ENCODE data around the gene RNASE4. TPM values are rescaled to one million over a fixed set of nuclear protein-coding genes. Genes with fewer than 3 reads are reported as not detected.
"Not testable (repeated sequence)": the region's sequence is repeated elsewhere in the genome, so short reads cannot be mapped to it uniquely, and the experiment has no call there.

RNASE4 gene
- total RNA-seq, 4 donors from 2014 or later, result 24.7 to 78.9 (median 76.5) TPM

- Histone ChIP-seq H3K36me3 (no peaks in the 10 kb centered on the region), H3K27ac (no peak overlapping the region), H3K9me3 (no peaks in the 10 kb centered on the region), H3K4me3 (no peak overlapping the region), H3K4me1 (peaks cover 0 to 15% (median 7%) of the 10 kb centered on the region in 4 donors), H3K27me3 (peaks cover 49% of the 10 kb centered on the region)
- in situ Hi-C loops (cut with MboI; ENCODE audit: low pct_ligation_motif_present in 1 of 4, low pct_unique_long_range_greater_than_20kb in 1 of 4, low sequenced_read_pairs in 3 of 4), result no loop called here
- WGBS, 2 donors (ENCODE audit: low coverage in 1 of 2), result 64 to 100% methylated on average over 1 to 2 of the region's 2 CpGs
- no peak for TF ChIP-seq POLR2AphosphoS5 (IDR thresholded peaks at IDR 0.05)
- TF ChIP-seq EP300 (IDR thresholded peaks at IDR 0.05; ENCODE audit: low read depth), result no peak
- TF ChIP-seq, protein P1, sequence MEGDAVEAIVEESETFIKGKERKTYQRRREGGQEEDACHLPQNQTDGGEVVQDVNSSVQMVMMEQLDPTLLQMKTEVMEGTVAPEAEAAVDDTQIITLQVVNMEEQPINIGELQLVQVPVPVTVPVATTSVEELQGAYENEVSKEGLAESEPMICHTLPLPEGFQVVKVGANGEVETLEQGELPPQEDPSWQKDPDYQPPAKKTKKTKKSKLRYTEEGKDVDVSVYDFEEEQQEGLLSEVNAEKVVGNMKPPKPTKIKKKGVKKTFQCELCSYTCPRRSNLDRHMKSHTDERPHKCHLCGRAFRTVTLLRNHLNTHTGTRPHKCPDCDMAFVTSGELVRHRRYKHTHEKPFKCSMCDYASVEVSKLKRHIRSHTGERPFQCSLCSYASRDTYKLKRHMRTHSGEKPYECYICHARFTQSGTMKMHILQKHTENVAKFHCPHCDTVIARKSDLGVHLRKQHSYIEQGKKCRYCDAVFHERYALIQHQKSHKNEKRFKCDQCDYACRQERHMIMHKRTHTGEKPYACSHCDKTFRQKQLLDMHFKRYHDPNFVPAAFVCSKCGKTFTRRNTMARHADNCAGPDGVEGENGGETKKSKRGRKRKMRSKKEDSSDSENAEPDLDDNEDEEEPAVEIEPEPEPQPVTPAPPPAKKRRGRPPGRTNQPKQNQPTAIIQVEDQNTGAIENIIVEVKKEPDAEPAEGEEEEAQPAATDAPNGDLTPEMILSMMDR (IDR thresholded peaks at IDR 0.05), result no peak
- no peak for TF ChIP-seq POLR2A (IDR thresholded peaks at IDR 0.05)
- intact Hi-C loops (cut with DNase I; ENCODE audit: low total_unique reads), result no loop called here
- DNase-seq, result no peak
These were observed 23.2 kb upstream of the RNASE4 start for GRCh38 chr14:20661197-20661596.

DNA sequence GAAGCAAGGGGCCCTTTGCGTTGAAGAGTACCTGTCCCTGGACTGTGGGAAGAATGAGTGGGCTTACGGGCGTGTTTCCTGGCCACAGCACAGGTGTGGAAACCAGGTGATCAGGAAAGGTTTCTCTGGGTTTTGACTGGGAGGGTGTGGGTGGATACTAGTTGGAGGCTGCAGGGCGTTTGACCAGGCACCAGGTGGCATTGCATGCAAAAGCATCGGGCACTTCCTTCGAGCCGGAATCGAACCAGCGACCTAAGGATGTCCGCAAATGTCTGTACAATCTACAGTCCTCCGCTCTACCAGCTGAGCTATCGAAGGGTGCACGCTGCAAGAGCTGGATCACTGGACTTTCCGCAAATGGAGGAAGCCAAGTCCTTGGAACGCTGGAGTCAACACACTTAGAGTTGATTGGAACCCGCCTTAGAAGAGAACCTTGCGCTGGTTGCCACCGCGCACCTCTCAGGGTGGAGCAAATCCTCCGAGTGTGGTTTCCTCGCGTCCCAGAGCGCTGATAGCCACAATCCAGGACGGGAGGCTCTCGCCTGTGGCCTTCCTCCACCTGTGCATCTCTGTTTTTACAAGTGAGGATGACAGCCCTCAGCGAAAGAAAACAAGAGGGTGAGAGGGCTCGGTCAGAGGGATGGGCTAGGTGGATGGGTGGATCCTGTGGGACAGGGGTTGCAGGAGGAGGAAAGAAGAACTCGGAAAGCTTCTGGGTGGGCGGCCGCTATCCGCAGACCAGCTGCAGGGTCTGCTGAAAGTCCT lies 21.2 kb upstream of the RNASE4 start:
- Histone ChIP-seq H3K27ac (no peak overlapping the region), H3K4me3 (peak overlapping the region in 2 of 4 donors; percentile 6 to 34), H3K27me3 (peaks cover 29% of the 10 kb centered on the region), H3K4me1 (peaks cover 0 to 15% (median 7%) of the 10 kb centered on the region in 4 donors), H3K36me3 (no peaks in the 10 kb centered on the region), H3K9me3 (no peaks in the 10 kb centered on the region)
- no peak for TF ChIP-seq POLR2AphosphoS5 (IDR thresholded peaks at IDR 0.05)
- TF ChIP-seq POLR2A (IDR thresholded peaks at IDR 0.05), result no peak
- TF ChIP-seq EP300 (IDR thresholded peaks at IDR 0.05; ENCODE audit: low read depth), result no peak
- TF ChIP-seq, protein P1 (IDR thresholded peaks at IDR 0.05), result peak; percentile 54 to 83 (median 66)
- intact Hi-C loops (cut with DNase I; ENCODE audit: low total_unique reads) (no loop called here), in situ Hi-C loops (cut with MboI; ENCODE audit: low pct_ligation_motif_present in 1 of 4, low pct_unique_long_range_greater_than_20kb in 1 of 4, low sequenced_read_pairs in 3 of 4) (no loop called here)
- peak; percentile 83 for DNase-seq
- 0 to 26% methylated on average over 1 to 31 of the region's 31 CpGs for WGBS, 2 donors (ENCODE audit: low coverage in 1 of 2)

DNA sequence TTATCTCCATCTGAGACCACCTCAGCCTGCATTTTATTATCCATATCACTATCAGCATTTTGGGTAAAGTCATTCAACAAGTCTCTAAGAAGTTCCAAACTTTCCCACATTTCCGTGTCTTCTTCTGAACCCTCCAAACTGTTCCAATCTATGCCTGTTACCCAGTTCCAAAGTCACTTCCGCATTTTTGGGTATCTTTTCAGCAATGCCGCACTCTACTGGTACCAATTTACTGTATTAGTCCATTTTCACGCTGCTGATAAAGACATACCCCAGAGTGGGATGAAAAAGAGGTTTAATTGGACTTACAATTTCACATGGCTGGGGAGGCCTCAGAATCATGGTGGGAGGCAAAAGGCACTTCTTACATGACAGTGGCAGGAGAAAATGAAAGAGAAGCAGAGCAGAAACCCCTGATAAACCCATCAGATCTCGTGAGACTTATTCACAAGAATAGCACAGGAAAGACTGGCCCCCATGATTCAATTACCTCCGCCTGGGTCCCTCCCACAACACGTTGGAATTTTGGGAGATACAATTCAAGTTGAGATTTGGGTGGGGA lies 17.9 kb upstream of the RNASE4 start:
- DNase-seq; H3K4me3 ChIP-seq; H3K27me3 ChIP-seq; intact Hi-C loops (cut with DNase I; ENCODE audit: low total_unique reads); H3K9me3 ChIP-seq; H3K27ac ChIP-seq; H3K36me3 ChIP-seq; in situ Hi-C loops (cut with MboI; ENCODE audit: low pct_ligation_motif_present in 1 of 4, low pct_unique_long_range_greater_than_20kb in 1 of 4, low sequenced_read_pairs in 3 of 4): not testable (repeated sequence)
- peaks cover 0 to 15% (median 7%) of the 10 kb centered on the region in 4 donors for H3K4me1 ChIP-seq
- 76 to 84% methylated on average over 7 of the region's 7 CpGs for WGBS, 2 donors (ENCODE audit: low coverage in 1 of 2)

DNA sequence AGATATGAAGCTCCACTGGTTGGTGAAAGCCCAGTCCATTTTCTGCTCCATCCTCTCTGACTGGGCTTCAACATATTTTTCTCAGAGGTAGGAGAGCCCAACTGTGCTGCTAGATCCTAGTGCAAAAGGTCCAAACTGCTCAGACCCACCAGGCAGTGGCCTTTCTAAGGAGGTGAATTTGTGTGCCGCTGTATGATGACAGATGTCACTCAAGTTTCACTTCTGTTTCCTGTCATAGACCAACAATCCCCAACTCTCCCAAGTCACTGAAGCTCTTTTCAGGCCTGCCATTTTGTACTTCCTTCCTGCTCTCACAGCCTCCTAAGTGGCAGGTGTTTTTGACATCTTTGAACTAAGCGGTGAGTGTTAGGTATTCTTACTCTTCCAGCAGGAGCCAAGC lies 16.4 kb upstream of the RNASE4 start:
- Histone ChIP-seq H3K36me3 (no peaks in the 10 kb centered on the region), H3K27me3 (peaks cover 8% of the 10 kb centered on the region), H3K4me3 (no peak overlapping the region), H3K4me1 (peaks cover 0 to 12% (median 7%) of the 10 kb centered on the region in 4 donors), H3K9me3 (no peaks in the 10 kb centered on the region), H3K27ac (no peak overlapping the region)
- in situ Hi-C loops (cut with MboI; ENCODE audit: low pct_ligation_motif_present in 1 of 4, low pct_unique_long_range_greater_than_20kb in 1 of 4, low sequenced_read_pairs in 3 of 4), result no loop called here
- TF ChIP-seq POLR2AphosphoS5 (IDR thresholded peaks at IDR 0.05) (no peak), EP300 (IDR thresholded peaks at IDR 0.05; ENCODE audit: low read depth) (no peak), POLR2A (IDR thresholded peaks at IDR 0.05) (no peak)
- TF ChIP-seq, protein P1 (IDR thresholded peaks at IDR 0.05), result no peak
- DNase-seq, result no peak
- intact Hi-C loops (cut with DNase I; ENCODE audit: low total_unique reads), result no loop called here
- 63 to 100% methylated on average over 1 to 2 of the region's 2 CpGs for WGBS, 2 donors (ENCODE audit: low coverage in 1 of 2)

Measured in transverse colon (tissue), 4 donors.